GM12878 (cell line): ENCODE results near the gene OLFML2B. TPM values are rescaled to one million over a fixed set of nuclear protein-coding genes. Genes with fewer than 3 reads are reported as not detected.

Experiments
- ATAC-seq: fragments of 200-7000 bp; cut with Tn5 transposase; 3 replicates; pipeline ENCODE4 v1.9.1; 2020; ENCODE audit warnings: mild to moderate bottlenecking, moderate library complexity
- BruUV-seq: library from RNA; stranded (reverse); fragments of 400-500 nt; replicated peaks from 2 replicates; lab custom pipeline; 2021; lab: Mats Ljungman, UMichigan
- CTCF ChIA-PET: fragments of 300-600 bp; sonication (Branson Sonifier 250); formaldehyde crosslinking; extraction: SDS; loops from one replicate; lab custom pipeline; 2021; ENCODE audit warnings: inconsistent platforms; lab: Yijun Ruan, JAX
- POLR2A ChIA-PET: fragments of 350-600 bp; formaldehyde crosslinking; extraction: SDS; loops from one replicate; lab custom pipeline; 2021; ENCODE audit warnings: inconsistent platforms; lab: Charles Lee
- RAD21 ChIA-PET: fragments of 300-600 bp; sonication (Branson Sonifier 250); formaldehyde crosslinking; loops from one replicate; lab custom pipeline; 2023; ENCODE audit warnings: antibody characterized with exemption; ENCODE audit not compliant: unreplicated experiment; lab: Charles Lee
- SMC1A ChIA-PET: fragments of 300-600 bp; sonication (Branson Sonifier 250); formaldehyde crosslinking; loops from one replicate; lab custom pipeline; 2023; ENCODE audit not compliant: unreplicated experiment, uncharacterized antibody; lab: Charles Lee
- DNase-seq: peaks from one replicate; pipeline ENCODE4 v3.0.0-alpha.2; 2011; ENCODE audit warnings: low read depth, low spot score
- FAIRE-seq: peaks from 3 replicates; lab custom pipeline; 2011; peaks lifted over from hg19 to GRCh38; lab: Jason Lieb, UNC
- H2AFZ ChIP-seq: 2 replicates; pipeline ENCODE4 v1.6.0; 2011; ENCODE audit warnings: low read depth, low read length, control low read depth; ENCODE audit not compliant: control insufficient read depth
- H3K27ac ChIP-seq: 2 replicates; pipeline ENCODE4 v1.5.1; 2011; ENCODE audit warnings: control low read depth; ENCODE audit not compliant: control insufficient read depth, insufficient read depth
- H3K27me3 ChIP-seq, 2 experiments: replicated peaks in 1 of 2; 2 replicates each; pipeline versions ENCODE4 v1.6.0 to v1.6.1; 2011; ENCODE audit warnings: low read length in 1 of 2; ENCODE audit not compliant: control insufficient read depth in 2 of 2, insufficient read depth in 2 of 2
- H3K36me3 ChIP-seq, 2 experiments: 2 replicates each; pipeline ENCODE4 v1.5.1; 2011; ENCODE audit warnings: low read length in 1 of 2; ENCODE audit not compliant: control insufficient read depth in 2 of 2, insufficient read depth in 2 of 2
- H3K4me1 ChIP-seq: 2 replicates; pipeline ENCODE4 v1.6.1; 2011; ENCODE audit warnings: mild to moderate bottlenecking, low read length, moderate library complexity, mixed read lengths; ENCODE audit not compliant: control insufficient read depth, insufficient read depth
- H3K4me2 ChIP-seq: 2 replicates; pipeline ENCODE4 v1.6.0; 2011; ENCODE audit warnings: control low read depth; ENCODE audit not compliant: control insufficient read depth, insufficient read depth
- H3K4me3 ChIP-seq: fragments of 200-600 bp; sonication (generic); 2 replicates; pipeline ENCODE4 v1.5.1; 2016
- H3K79me2 ChIP-seq: 2 replicates; pipeline ENCODE4 v1.6.0; 2011; ENCODE audit warnings: low read length; ENCODE audit not compliant: control insufficient read depth, insufficient read depth
- H3K9ac ChIP-seq: 2 replicates; pipeline ENCODE4 v1.8.0; 2011; ENCODE audit warnings: low read length, control low read depth, mixed read lengths; ENCODE audit not compliant: control insufficient read depth, insufficient read depth
- H3K9me3 ChIP-seq: replicated peaks from 3 replicates; pipeline ENCODE4 v1.5.1; 2011; ENCODE audit warnings: mild to moderate bottlenecking, low read length; ENCODE audit not compliant: control insufficient read depth, insufficient read depth
- H4K20me1 ChIP-seq: 2 replicates; pipeline ENCODE4 v1.6.0; 2011; ENCODE audit not compliant: control insufficient read depth, insufficient read depth
- FOXK2 ChIP-seq: fragments of 450-650 bp; IDR thresholded peaks from 2 replicates; pipeline ENCODE4 v1.6.1; 2017; ENCODE audit warnings: mild to moderate bottlenecking, moderate library complexity
- PKNOX1 ChIP-seq: fragments of 450-650 bp; IDR thresholded peaks from 2 replicates; pipeline ENCODE4 v1.6.1; 2016; ENCODE audit warnings: mild to moderate bottlenecking
- RAD51 ChIP-seq: fragments of 450-650 bp; IDR thresholded peaks from 2 replicates; pipeline ENCODE4 v1.6.1; 2016; ENCODE audit warnings: moderate library complexity, mild to moderate bottlenecking, inconsistent platforms
- RBBP5 ChIP-seq: fragments of 200-600 bp; sonication (generic); conservative IDR thresholded peaks from 2 replicates; pipeline ENCODE4 v1.6.1; 2016
- SUZ12 ChIP-seq: fragments of 200-600 bp; sonication (generic); IDR thresholded peaks from one replicate; pipeline ENCODE4 v1.6.1; 2018; ENCODE audit warnings: antibody characterized with exemption, mild to moderate bottlenecking; ENCODE audit not compliant: unreplicated experiment
- YY1 ChIP-seq: IDR thresholded peaks from 2 replicates; pipeline ENCODE4 v1.6.1; 2011; ENCODE audit warnings: low read depth, mild to moderate bottlenecking, low read length
- ZBTB4 ChIP-seq: fragments of 450-650 bp; formaldehyde crosslinking; IDR thresholded peaks from 2 replicates; pipeline ENCODE4 v1.4.0; 2022; ENCODE audit warnings: mild to moderate bottlenecking, moderate library complexity
- ZSCAN29 ChIP-seq: fragments of 450-650 bp; IDR thresholded peaks from 2 replicates; pipeline ENCODE4 v1.6.1; 2017; ENCODE audit warnings: mild to moderate bottlenecking, moderate library complexity
- WGBS: methylation state at CpG from one replicate; pipeline ENCODE4 v1.1.6; 2016; ENCODE audit warnings: low lambda C conversion rate; ENCODE audit not compliant: insufficient replicate concordance, insufficient coverage; ENCODE audit errors: missing lambda C conversion rate; 5-methylcytosine and 5-hydroxymethylcytosine counted together
- in situ Hi-C: fragments of 300-500 bp; cut with MboI; formaldehyde crosslinking; loops from 9 replicates; pipeline ENCODE4 v1.14.3; 2018; ENCODE audit warnings: mixed read lengths
- intact Hi-C: fragments of 100-400 bp; cut with micrococcal nuclease; formaldehyde crosslinking; loops from one replicate; pipeline ENCODE4 v1.14.2; 2022; ENCODE audit not compliant: unreplicated experiment
- polyA plus RNA-seq, 11 experiments: library from polyadenylated mRNA; depleted of rRNA in 4 of 11; unstranded in 6 of 11; stranded (reverse) in 5 of 11; fragments of >200 nt; fragmentation: Nextera tagmentation in 4 of 11; fragmentation: Illumina TruSeq in 1 of 11; extraction: Ambion mirVana in 4 of 11; extraction: Trizol in 1 of 11; gene quantifications; 1 replicate in 1 of 11; 2 replicates in 10 of 11; pipeline versions ENCODE4 v1.2.1 to v1.2.3, GENCODE V29; 2011 to 2016; ENCODE audit warnings: inconsistent platforms in 2 of 11, missing spikeins in 2 of 11, low read depth in 1 of 11
- total RNA-seq, 4 experiments: library from RNA; depleted of rRNA in 3 of 4; stranded (reverse); fragments of >200 nt in 3 of 4; fragmentation: Illumina TruSeq in 1 of 4; extraction: Trizol in 1 of 4; gene quantifications; 2 replicates each; pipeline versions ENCODE4 v1.2.1 to v1.2.3, GENCODE V29; 2013 to 2021

The OLFML2B gene
- total and polyA plus RNA-seq, 10 of the 15 experiments (the other 5 are each of a cell fraction or from before 2014, with no cell fraction given) = not detected

- no peak for TF ChIP-seq SUZ12
- no peak for TF ChIP-seq RBBP5
- no peak for TF ChIP-seq PKNOX1
- no peak for TF ChIP-seq YY1
Observed at GRCh38 chr1:161981126-161981525, 42.5 kb downstream of the OLFML2B start (continued).

GRCh38 chr1:161978011-161978790 lies 45.5 kb downstream of the OLFML2B start:
- no peak overlapping the region for H3K27ac ChIP-seq
- 59% methylated on average over 29 of the region's 31 CpGs for WGBS
- H3K4me3 ChIP-seq = no peak overlapping the region
- in situ Hi-C loops = no loop called here
- H3K9me3 ChIP-seq = no peaks in the 10 kb centered on the region
- H3K9ac ChIP-seq = no peak overlapping the region
- H3K4me1 ChIP-seq = no peaks in the 10 kb centered on the region
- no peak for DNase-seq
- SMC1A ChIA-PET = no interaction called here
- no peak overlapping the region for H3K4me2 ChIP-seq
- TF ChIP-seq RAD51 = no peak
- no peak for TF ChIP-seq ZSCAN29
- no peak for TF ChIP-seq FOXK2
- TF ChIP-seq ZBTB4 (CRISPR knock-in tag) = no peak
- TF ChIP-seq, all 136 proteins: peak for 0
- Histone ChIP-seq H3K36me3 (no peaks in the 10 kb centered on the region), H3K79me2 (no peaks in the 10 kb centered on the region), H2AFZ (no peak overlapping the region), H4K20me1 (no peaks in the 10 kb centered on the region), H3K27me3 (peaks cover 3 to 4% of the 10 kb centered on the region in 2 experiments; a peak in 3 of 4 replicates)
- RAD21 ChIA-PET = no interaction called here
- ATAC-seq = no peak
- POLR2A ChIA-PET = no interaction called here
- FAIRE-seq = no peak
- intact Hi-C loops = no loop called here
- CTCF ChIA-PET = no interaction called here
- no TSS peak for BruUV-seq
